ENCODE results near the gene DISP1.

DISP1 gene

GRCh38 chr1:222814536-222815439 is at the start of gene DISP1:
DISP1 (plus strand) TSS chr1:222815039; CDS start chr1:222942824, 127,785 bp downstream.
- ATAC-seq (ENCODE audit: low read depth) (peak; percentile 86), DNase-seq (ENCODE audit: low spot score in 2 of 2) (peak; percentile 46 to 49)
- Mint-ChIP-seq H3K27ac (peak within 1 kb of the TSS; percentile 89), H3K4me1 (peaks cover 17% of the 10 kb centered on the region), H3K36me3 (no peaks in the 10 kb centered on the region), H3K4me3 (peak within 1 kb of the TSS; percentile 87), H3K27me3 (no peaks in the 10 kb centered on the region), H3K9me3 (no peaks in the 10 kb centered on the region)

GRCh38 chr1:222767152-222767571 is 47.7 kb upstream of the DISP1 start:
- ATAC-seq (ENCODE audit: low read depth) (no peak), DNase-seq (ENCODE audit: low spot score in 2 of 2) (no peak)
- Mint-ChIP-seq H3K4me3 (no peak overlapping the region), H3K27me3 (no peaks in the 10 kb centered on the region), H3K9me3 (peaks cover 13% of the 10 kb centered on the region), H3K4me1 (peaks cover 20% of the 10 kb centered on the region), H3K27ac (peak overlapping the region; percentile 53), H3K36me3 (peaks cover 16% of the 10 kb centered on the region)

- Mint-ChIP-seq H3K4me3 (no peak overlapping the region), H3K27me3 (no peaks in the 10 kb centered on the region), H3K4me1 (peaks cover 29% of the 10 kb centered on the region), H3K36me3 (peaks cover 16% of the 10 kb centered on the region), H3K27ac (peak overlapping the region; percentile 8), H3K9me3 (peaks cover 13% of the 10 kb centered on the region)
- ATAC-seq (ENCODE audit: low read depth), result no peak
- DNase-seq (ENCODE audit: low spot score in 2 of 2), result no peak
Measured at GRCh38 chr1:222768592-222768991, 46.2 kb upstream of the DISP1 start.

GRCh38 chr1:222769181-222769580 is 45.7 kb upstream of the DISP1 start:
- Mint-ChIP-seq H3K36me3 (peaks cover 15% of the 10 kb centered on the region), H3K4me3 (no peak overlapping the region), H3K9me3 (peaks cover 13% of the 10 kb centered on the region), H3K27ac (no peak overlapping the region), H3K4me1 (peaks cover 27% of the 10 kb centered on the region), H3K27me3 (no peaks in the 10 kb centered on the region)
- no peak for DNase-seq (ENCODE audit: low spot score in 2 of 2)
- no peak for ATAC-seq (ENCODE audit: low read depth)

- DNase-seq (ENCODE audit: low spot score in 2 of 2), result no peak
- no peak for ATAC-seq (ENCODE audit: low read depth)
- H3K4me3 Mint-ChIP-seq, result peak overlapping the region; percentile 1
- H3K36me3 Mint-ChIP-seq, result peaks cover 12% of the 10 kb centered on the region
- peaks cover 30% of the 10 kb centered on the region for H3K4me1 Mint-ChIP-seq
- H3K9me3 Mint-ChIP-seq, result peaks cover 15% of the 10 kb centered on the region
- H3K27ac Mint-ChIP-seq, result peak overlapping the region; percentile 49
- H3K27me3 Mint-ChIP-seq, result no peaks in the 10 kb centered on the region
Measured at GRCh38 chr1:222769971-222770620, 44.7 kb upstream of the DISP1 start.

- Mint-ChIP-seq H3K27me3 (no peaks in the 10 kb centered on the region), H3K9me3 (peaks cover 14% of the 10 kb centered on the region), H3K36me3 (peaks cover 9% of the 10 kb centered on the region), H3K27ac (peak overlapping the region; percentile 95), H3K4me3 (peak overlapping the region; percentile 76), H3K4me1 (peaks cover 29% of the 10 kb centered on the region)
- DNase-seq (ENCODE audit: low spot score in 2 of 2), result peak; percentile 38 to 57
- peak; percentile 79 for ATAC-seq (ENCODE audit: low read depth)
Measured at GRCh38 chr1:222772996-222773379, 41.9 kb upstream of the DISP1 start.

GRCh38 chr1:222777463-222777862 is 37.4 kb upstream of the DISP1 start:
- peaks cover 4% of the 10 kb centered on the region for H3K9me3 Mint-ChIP-seq
- no peak for ATAC-seq (ENCODE audit: low read depth)

GRCh38 chr1:222777977-222778376 is 36.9 kb upstream of the DISP1 start:
- DNase-seq (ENCODE audit: low spot score in 2 of 2) (no peak), ATAC-seq (ENCODE audit: low read depth) (no peak)
- peaks cover 15% of the 10 kb centered on the region for H3K4me1 Mint-ChIP-seq
- peaks cover 4% of the 10 kb centered on the region for H3K9me3 Mint-ChIP-seq
- no peak overlapping the region for H3K27ac Mint-ChIP-seq
- H3K4me3 Mint-ChIP-seq, result no peak overlapping the region
- H3K36me3 Mint-ChIP-seq, result peaks cover 2% of the 10 kb centered on the region
- no peaks in the 10 kb centered on the region for H3K27me3 Mint-ChIP-seq

More at GRCh38 chr1:222777463-222777862, 37.4 kb upstream of the DISP1 start:
- H3K4me1 Mint-ChIP-seq, result peaks cover 19% of the 10 kb centered on the region
- DNase-seq (ENCODE audit: low spot score in 2 of 2), result no peak
- H3K27ac Mint-ChIP-seq, result no peak overlapping the region
- no peak overlapping the region for H3K4me3 Mint-ChIP-seq
- H3K27me3 Mint-ChIP-seq, result no peaks in the 10 kb centered on the region
- peaks cover 2% of the 10 kb centered on the region for H3K36me3 Mint-ChIP-seq

GRCh38 chr1:222781251-222781650 is 33.6 kb upstream of the DISP1 start:
- ATAC-seq (ENCODE audit: low read depth) (no peak), DNase-seq (ENCODE audit: low spot score in 2 of 2) (no peak)
- H3K36me3 Mint-ChIP-seq, result peaks cover 2% of the 10 kb centered on the region
- peaks cover 11% of the 10 kb centered on the region for H3K4me1 Mint-ChIP-seq
- peaks cover 3% of the 10 kb centered on the region for H3K9me3 Mint-ChIP-seq
- no peak overlapping the region for H3K27ac Mint-ChIP-seq
- H3K27me3 Mint-ChIP-seq, result no peaks in the 10 kb centered on the region
- H3K4me3 Mint-ChIP-seq, result no peak overlapping the region

GRCh38 chr1:222783051-222783450 is 31.8 kb upstream of the DISP1 start:
- Mint-ChIP-seq H3K9me3 (peaks cover 3% of the 10 kb centered on the region), H3K4me1 (peaks cover 13% of the 10 kb centered on the region), H3K27me3 (no peaks in the 10 kb centered on the region), H3K27ac (no peak overlapping the region), H3K36me3 (peaks cover 2% of the 10 kb centered on the region), H3K4me3 (no peak overlapping the region)
- ATAC-seq (ENCODE audit: low read depth) (no peak), DNase-seq (ENCODE audit: low spot score in 2 of 2) (no peak)

- Mint-ChIP-seq H3K4me1 (peaks cover 22% of the 10 kb centered on the region), H3K27ac (no peak overlapping the region), H3K36me3 (peaks cover 6% of the 10 kb centered on the region), H3K4me3 (no peak overlapping the region), H3K9me3 (peaks cover 4% of the 10 kb centered on the region), H3K27me3 (no peaks in the 10 kb centered on the region)
- no peak for ATAC-seq (ENCODE audit: low read depth)
- no peak for DNase-seq (ENCODE audit: low spot score in 2 of 2)
Measured at GRCh38 chr1:222784371-222784770, 30.5 kb upstream of the DISP1 start.

GRCh38 chr1:222784916-222785315 is 29.9 kb upstream of the DISP1 start:
- Mint-ChIP-seq H3K4me1 (peaks cover 24% of the 10 kb centered on the region), H3K27me3 (no peaks in the 10 kb centered on the region), H3K9me3 (peaks cover 9% of the 10 kb centered on the region), H3K27ac (no peak overlapping the region), H3K36me3 (peaks cover 10% of the 10 kb centered on the region), H3K4me3 (no peak overlapping the region)
- no peak for DNase-seq (ENCODE audit: low spot score in 2 of 2)
- ATAC-seq (ENCODE audit: low read depth), result no peak

GRCh38 chr1:222785529-222785928 is 29.3 kb upstream of the DISP1 start:
- Mint-ChIP-seq H3K27ac (no peak overlapping the region), H3K9me3 (peaks cover 11% of the 10 kb centered on the region), H3K27me3 (no peaks in the 10 kb centered on the region), H3K4me3 (no peak overlapping the region), H3K36me3 (peaks cover 11% of the 10 kb centered on the region), H3K4me1 (peaks cover 27% of the 10 kb centered on the region)
- DNase-seq (ENCODE audit: low spot score in 2 of 2), result no peak
- ATAC-seq (ENCODE audit: low read depth), result no peak

- H3K27me3 Mint-ChIP-seq, result no peaks in the 10 kb centered on the region
- DNase-seq (ENCODE audit: low spot score in 2 of 2), result no peak
- peaks cover 27% of the 10 kb centered on the region for H3K4me1 Mint-ChIP-seq
- no peak overlapping the region for H3K4me3 Mint-ChIP-seq
- peaks cover 11% of the 10 kb centered on the region for H3K36me3 Mint-ChIP-seq
- no peak for ATAC-seq (ENCODE audit: low read depth)
- H3K27ac Mint-ChIP-seq, result no peak overlapping the region
- peaks cover 11% of the 10 kb centered on the region for H3K9me3 Mint-ChIP-seq
Measured at GRCh38 chr1:222786121-222786520, 28.7 kb upstream of the DISP1 start.
